Suprapubic skin (tissue), 4 donors: ENCODE results near the gene STARD9.

Experiments
- CTCF ChIP-seq, 2 donors: fragments of 200-600 bp in 1 of 2; fragments of 450-650 bp in 1 of 2; sonication (generic) in 1 of 2; IDR thresholded peaks; one replicate each; pipeline ENCODE4 v1.5.1; 2016 to 2019; ENCODE audit warnings: antibody characterized with exemption in 2 of 2, mild to moderate bottlenecking in 1 of 2, moderate library complexity in 1 of 2
- EP300 ChIP-seq: sonication (generic); formaldehyde crosslinking; IDR thresholded peaks from one replicate; pipeline ENCODE4 v1.6.1; 2017; ENCODE audit warnings: antibody characterized with exemption
- POLR2A ChIP-seq, 2 donors: fragments of 450-650 bp; IDR thresholded peaks; one replicate each; pipeline ENCODE4 v1.6.1; 2017; ENCODE audit warnings: antibody characterized with exemption in 2 of 2, mild to moderate bottlenecking in 2 of 2, moderate library complexity in 2 of 2
- POLR2AphosphoS5 ChIP-seq, 3 donors: sonication (generic); formaldehyde crosslinking; IDR thresholded peaks; one replicate each; pipeline ENCODE4 v1.6.1; 2017; ENCODE audit warnings: antibody characterized with exemption in 3 of 3

- TF ChIP-seq CTCF (IDR thresholded peaks at IDR 0.05) (no peak), POLR2AphosphoS5 (IDR thresholded peaks at IDR 0.05) (no peak), POLR2A (IDR thresholded peaks at IDR 0.05) (no peak), EP300 (no peak)
Measured at GRCh38 chr15:42736178-42736792, 160.9 kb downstream of the STARD9 start.
